ENCODE measurements around the gene ADGRG3. TPM values are rescaled to one million over a fixed set of nuclear protein-coding genes. Genes with fewer than 3 reads are reported as not detected.

The ADGRG3 gene
- total RNA-seq, 1 experiment from 2014 or later: not detected

- Histone ChIP-seq H3K27ac (no peak overlapping the region), H3K79me2 (ENCODE audit: low read depth) (no peaks in the 10 kb centered on the region), H3K4me1 (replicated peaks; ENCODE audit: insufficient read depth) (no peaks in the 10 kb centered on the region), H3K27me3 (ENCODE audit: insufficient read depth, low read depth) (no peaks in the 10 kb centered on the region), H4K20me1 (ENCODE audit: insufficient read depth) (no peaks in the 10 kb centered on the region), H3F3A (ENCODE audit: insufficient read depth, low read depth) (no peaks in the 10 kb centered on the region; the same call in 1 of the 2 replicates), H3K9me2 (ENCODE audit: insufficient read depth) (no peaks in the 10 kb centered on the region), H3K4me2 (no peak overlapping the region), H3K36me3 (ENCODE audit: low read depth) (peaks cover 12% of the 10 kb centered on the region; the same call in 1 of the 2 replicates), H2AFZ (no peak overlapping the region), H3K4me3 (no peak overlapping the region), H3K9me3 (ENCODE audit: insufficient read depth, low read depth) (no peaks in the 10 kb centered on the region)
- ChIA-PET CTCF (no interaction called here), POLR2A (ENCODE audit: unreplicated experiment) (no interaction called here)
- BruUV-seq (replicated peaks): no TSS peak
- TF ChIP-seq EZH2 (IDR thresholded peaks at IDR 0.05; ENCODE audit: low read depth) (no peak), CTCF (conservative IDR thresholded peaks at IDR 0.05) (no peak)
- DNase-seq: no peak
- intact Hi-C loops (cut with micrococcal nuclease; ENCODE audit: unreplicated experiment): no loop called here
Observed at GRCh38 chr16:57658130-57658877, 9.8 kb upstream of the ADGRG3 start.

- DNase-seq: no peak
- no peak overlapping the region for H3K4me2 ChIP-seq
- no peak overlapping the region for H2AFZ ChIP-seq
- BruUV-seq (replicated peaks): no TSS peak
- H3K36me3 ChIP-seq (ENCODE audit: low read depth): peaks cover 12% of the 10 kb centered on the region; the same call in 1 of the 2 replicates
- ChIA-PET CTCF (no interaction called here), POLR2A (ENCODE audit: unreplicated experiment) (no interaction called here)
- no peaks in the 10 kb centered on the region for H4K20me1 ChIP-seq (ENCODE audit: insufficient read depth)
- no peaks in the 10 kb centered on the region for H3K4me1 ChIP-seq (replicated peaks; ENCODE audit: insufficient read depth)
- H3K4me3 ChIP-seq: no peak overlapping the region
- no peaks in the 10 kb centered on the region for H3K79me2 ChIP-seq (ENCODE audit: low read depth)
- H3K9me2 ChIP-seq (ENCODE audit: insufficient read depth): no peaks in the 10 kb centered on the region
- H3F3A ChIP-seq (ENCODE audit: insufficient read depth, low read depth): no peaks in the 10 kb centered on the region; the same call in 1 of the 2 replicates
- TF ChIP-seq CTCF (conservative IDR thresholded peaks at IDR 0.05) (no peak), EZH2 (IDR thresholded peaks at IDR 0.05; ENCODE audit: low read depth) (no peak)
- no peaks in the 10 kb centered on the region for H3K27me3 ChIP-seq (ENCODE audit: insufficient read depth, low read depth)
- no peak overlapping the region for H3K27ac ChIP-seq
- intact Hi-C loops (cut with micrococcal nuclease; ENCODE audit: unreplicated experiment): no loop called here
- no peaks in the 10 kb centered on the region for H3K9me3 ChIP-seq (ENCODE audit: insufficient read depth, low read depth)
Observed at GRCh38 chr16:57658878-57659674, 9.0 kb upstream of the ADGRG3 start.

GRCh38 chr16:57660715-57661463 lies 7.2 kb upstream of the ADGRG3 start:
- POLR2A ChIA-PET (ENCODE audit: unreplicated experiment): no interaction called here
- intact Hi-C loops (cut with micrococcal nuclease; ENCODE audit: unreplicated experiment): no loop called here
- no TSS peak for BruUV-seq (replicated peaks)

More at GRCh38 chr16:57660715-57661463, 7.2 kb upstream of the ADGRG3 start:
- H3K4me3 ChIP-seq: no peak overlapping the region
- CTCF ChIA-PET: no interaction called here
- H3K27ac ChIP-seq: no peak overlapping the region
- H3K36me3 ChIP-seq (ENCODE audit: low read depth): peaks cover 9% of the 10 kb centered on the region; the same call in 1 of the 2 replicates
- H3F3A ChIP-seq (ENCODE audit: insufficient read depth, low read depth): peaks cover 8% of the 10 kb centered on the region
- no peaks in the 10 kb centered on the region for H3K9me3 ChIP-seq (ENCODE audit: insufficient read depth, low read depth)
- no peak overlapping the region for H2AFZ ChIP-seq
- H3K4me1 ChIP-seq (replicated peaks; ENCODE audit: insufficient read depth): no peaks in the 10 kb centered on the region
- H3K4me2 ChIP-seq: no peak overlapping the region
- H3K27me3 ChIP-seq (ENCODE audit: insufficient read depth, low read depth): no peaks in the 10 kb centered on the region
- DNase-seq: no peak
- H3K9me2 ChIP-seq (ENCODE audit: insufficient read depth): no peaks in the 10 kb centered on the region
- no peaks in the 10 kb centered on the region for H4K20me1 ChIP-seq (ENCODE audit: insufficient read depth)
- TF ChIP-seq CTCF (conservative IDR thresholded peaks at IDR 0.05) (no peak), EZH2 (IDR thresholded peaks at IDR 0.05; ENCODE audit: low read depth) (no peak)
- H3K79me2 ChIP-seq (ENCODE audit: low read depth): no peaks in the 10 kb centered on the region

Data from PC-9 (cell line).